AG09309 (cell line): ENCODE measurements around the gene ADAMTS17.

ENCODE experiments used
- DNase-seq: peaks from one replicate; pipeline ENCODE4 v3.0.0-alpha.2; 2010; ENCODE audit warnings: low read depth
- H3K4me3 ChIP-seq: 2 replicates; pipeline ENCODE4 v1.5.1; 2011; ENCODE audit warnings: mild to moderate bottlenecking, low read depth, low read length, moderate library complexity; ENCODE audit not compliant: control insufficient read depth
- CTCF ChIP-seq: IDR thresholded peaks from 2 replicates; pipeline ENCODE4 v1.5.1; 2011; ENCODE audit warnings: mild to moderate bottlenecking, low read depth, low read length, inconsistent platforms; ENCODE audit not compliant: insufficient read depth, control insufficient read depth; ENCODE audit errors: missing control alignments

ADAMTS17 gene

GRCh38 chr15:100159436-100159835 is 182.3 kb downstream of the ADAMTS17 start:
- TF ChIP-seq CTCF = peak; percentile 7
- DNase-seq = no peak
- no peak overlapping the region for H3K4me3 ChIP-seq

GRCh38 chr15:100158356-100158755 is 183.4 kb downstream of the ADAMTS17 start:
- TF ChIP-seq CTCF = no peak
- no peak for DNase-seq
- H3K4me3 ChIP-seq = no peak overlapping the region

- TF ChIP-seq CTCF = no peak
- no peak for DNase-seq
- no peak overlapping the region for H3K4me3 ChIP-seq
Observed at GRCh38 chr15:100156201-100156600, 185.6 kb downstream of the ADAMTS17 start.

- H3K4me3 ChIP-seq = no peak overlapping the region
- DNase-seq = no peak
- no peak for TF ChIP-seq CTCF
Observed at GRCh38 chr15:100154338-100154737, 187.4 kb downstream of the ADAMTS17 start.

- no peak for DNase-seq
- no peak for TF ChIP-seq CTCF
- no peak overlapping the region for H3K4me3 ChIP-seq
Observed at GRCh38 chr15:100152463-100152862, 189.3 kb downstream of the ADAMTS17 start.

GRCh38 chr15:100150906-100151305 is 190.9 kb downstream of the ADAMTS17 start:
- no peak for TF ChIP-seq CTCF
- DNase-seq = no peak
- H3K4me3 ChIP-seq = no peak overlapping the region

- H3K4me3 ChIP-seq = no peak overlapping the region
- DNase-seq = no peak
- TF ChIP-seq CTCF = no peak
Observed at GRCh38 chr15:100147828-100148227, 193.9 kb downstream of the ADAMTS17 start.
